B cell (primary cell): ENCODE measurements around the gene SH3GL3. TPM values are rescaled to one million over a fixed set of nuclear protein-coding genes. Genes with fewer than 3 reads are reported as not detected.

Experiments
- ATAC-seq: fragments of 200-7000 bp; cut with Tn5 transposase; one replicate; pipeline ENCODE4 v1.10.0; 2021; ENCODE audit warnings: low read depth, mild to moderate bottlenecking, moderate number of reproducible peaks, moderate library complexity
- CTCF ChIA-PET: fragments of 350-600 bp; sonication (Branson Sonifier 250); formaldehyde crosslinking; loops from one replicate; lab custom pipeline; 2021; ENCODE audit warnings: antibody characterized with exemption, inconsistent platforms; lab: Charles Lee
- POLR2A ChIA-PET: fragments of 350-600 bp; sonication (Branson Sonifier 250); formaldehyde crosslinking; loops from one replicate; lab custom pipeline; 2021; ENCODE audit warnings: antibody characterized with exemption; lab: Charles Lee
- DNase-seq: peaks from one replicate; pipeline ENCODE4 v3.0.0; 2013
- H2AFZ ChIP-seq: 2 replicates; pipeline ENCODE4 v1.6.1; 2012; ENCODE audit warnings: mild to moderate bottlenecking, low read depth, low read length; ENCODE audit not compliant: insufficient read depth, poor library complexity, severe bottlenecking
- H3K27ac ChIP-seq, 2 donors: 1 replicate in 1 of 2; 2 replicates in 1 of 2; pipeline ENCODE4 v1.5.1; 2012 to 2013; ENCODE audit warnings: low read length in 2 of 2, mild to moderate bottlenecking in 2 of 2, moderate library complexity in 1 of 2
- H3K27me3 ChIP-seq, 4 experiments: fragments of 200-600 bp in 1 of 4; sonication (generic) in 1 of 4; replicated peaks in 1 of 4; 1 replicate in 2 of 4; 2 replicates in 2 of 4; pipeline versions ENCODE4 v1.6.1 to v1.7.0; 2013 to 2016; ENCODE audit warnings: low read length in 3 of 4, mild to moderate bottlenecking in 2 of 4, mixed read lengths in 1 of 4, moderate library complexity in 1 of 4; ENCODE audit not compliant: insufficient read depth in 4 of 4, control insufficient read depth in 3 of 4; ENCODE audit errors: control extremely low read depth in 1 of 4
- H3K36me3 ChIP-seq, 2 experiments: replicated peaks in 1 of 2; 1 replicate in 1 of 2; 2 replicates in 1 of 2; pipeline versions ENCODE4 v1.6.1 to v1.7.1; 2013; ENCODE audit warnings: low read length in 1 of 2; ENCODE audit not compliant: insufficient read depth in 2 of 2, control insufficient read depth in 1 of 2; ENCODE audit errors: control extremely low read depth in 1 of 2, extremely low read depth in 1 of 2
- H3K4me1 ChIP-seq, 2 donors: fragments of 200-600 bp in 1 of 2; sonication (generic) in 1 of 2; 1 replicate in 1 of 2; 2 replicates in 1 of 2; pipeline versions ENCODE4 v1.5.1 to v1.6.1; 2013 to 2017; ENCODE audit warnings: low read length in 2 of 2; ENCODE audit not compliant: control insufficient read depth in 2 of 2, insufficient read depth in 2 of 2
- H3K4me2 ChIP-seq: replicated peaks from 2 replicates; pipeline ENCODE3; 2012; ENCODE audit warnings: mild to moderate bottlenecking, low read depth, low read length; ENCODE audit not compliant: poor library complexity, severe bottlenecking
- H3K4me3 ChIP-seq, 5 experiments: fragments of 200-600 bp in 1 of 5; sonication (generic) in 1 of 5; 1 replicate in 3 of 5; 2 replicates in 2 of 5; pipeline versions ENCODE4 v1.5.1 to v1.7.0; 2011 to 2016; ENCODE audit warnings: low read length in 4 of 5, mild to moderate bottlenecking in 4 of 5, low read depth in 2 of 5, control low read depth in 1 of 5, moderate library complexity in 1 of 5; ENCODE audit not compliant: insufficient read depth in 1 of 5; ENCODE audit errors: control extremely low read depth in 1 of 5, extremely low read depth in 1 of 5
- H3K79me2 ChIP-seq: fragments of 200-600 bp; sonication (generic); one replicate; pipeline ENCODE4 v1.6.0; 2016; ENCODE audit warnings: low read length; ENCODE audit not compliant: control insufficient read depth, insufficient read depth
- H3K9ac ChIP-seq: fragments of 200-600 bp; sonication (generic); 2 replicates; pipeline ENCODE4 v1.6.1; 2017; ENCODE audit warnings: mild to moderate bottlenecking, low read length, moderate library complexity
- H3K9me3 ChIP-seq, 3 donors: one replicate each; pipeline versions ENCODE4 v1.6.1 to v1.7.1; 2013; ENCODE audit warnings: low read length in 2 of 3; ENCODE audit not compliant: control insufficient read depth in 2 of 3, insufficient read depth in 1 of 3; ENCODE audit errors: control extremely low read depth in 1 of 3
- H4K20me1 ChIP-seq: 2 replicates; pipeline ENCODE4 v1.6.0; 2012; ENCODE audit warnings: mild to moderate bottlenecking, low read length; ENCODE audit not compliant: insufficient read depth, control insufficient read depth, poor library complexity, severe bottlenecking
- H3K27ac Mint-ChIP-seq: one replicate; pipeline ENCODE4 v1.8.0; 2021; ENCODE audit warnings: mixed read lengths
- H3K27me3 Mint-ChIP-seq: one replicate; pipeline ENCODE4 v1.8.0; 2021; ENCODE audit warnings: mixed read lengths
- H3K4me1 Mint-ChIP-seq: one replicate; pipeline ENCODE4 v1.8.0; 2021; ENCODE audit warnings: mixed read lengths
- H3K4me3 Mint-ChIP-seq: one replicate; pipeline ENCODE4 v1.8.0; 2021; ENCODE audit warnings: mixed read lengths
- H3K9me3 Mint-ChIP-seq: one replicate; pipeline ENCODE4 v1.8.0; 2022; ENCODE audit warnings: mixed read lengths; ENCODE audit not compliant: insufficient read depth
- EZH2 ChIP-seq: IDR thresholded peaks from 2 replicates; pipeline ENCODE4 v1.6.1; 2012; ENCODE audit warnings: borderline replicate concordance, low read depth, mild to moderate bottlenecking, moderate library complexity, low read length; ENCODE audit not compliant: insufficient read depth, poor library complexity, severe bottlenecking
- WGBS: methylation state at CpG from one replicate; pipeline ENCODE4 v1.1.5; 2013; ENCODE audit warnings: missing lambda C conversion rate; ENCODE audit not compliant: insufficient coverage; 5-methylcytosine and 5-hydroxymethylcytosine counted together
- intact Hi-C: fragments of 100-400 bp; cut with micrococcal nuclease; formaldehyde crosslinking; loops from one replicate; pipeline ENCODE4 v1.10.0; 2022
- polyA plus RNA-seq: library from polyadenylated mRNA; depleted of rRNA; stranded (reverse); fragments of >200 nt; gene quantifications from 2 replicates; pipeline ENCODE4 v1.2.3, GENCODE V29; 2012
- total RNA-seq, 2 donors: library from RNA; stranded (reverse); fragments of 120-200 nt in 1 of 2; gene quantifications; 1 replicate in 1 of 2; 2 replicates in 1 of 2; pipeline versions ENCODE4 v1.2.3 to v1.2.4, GENCODE V29; 2013 to 2022
- TF ChIP-seq, protein P1 (sequence below): fragments of 200-600 bp; IDR thresholded peaks from one replicate; pipeline ENCODE4 v1.8.0; 2022; ENCODE audit warnings: antibody characterized with exemption, mild to moderate bottlenecking

Gene SH3GL3
- total and polyA plus RNA-seq, 2 donors (not counting 1 experiment from before 2014, with no cell fraction given), result not detected

DNA sequence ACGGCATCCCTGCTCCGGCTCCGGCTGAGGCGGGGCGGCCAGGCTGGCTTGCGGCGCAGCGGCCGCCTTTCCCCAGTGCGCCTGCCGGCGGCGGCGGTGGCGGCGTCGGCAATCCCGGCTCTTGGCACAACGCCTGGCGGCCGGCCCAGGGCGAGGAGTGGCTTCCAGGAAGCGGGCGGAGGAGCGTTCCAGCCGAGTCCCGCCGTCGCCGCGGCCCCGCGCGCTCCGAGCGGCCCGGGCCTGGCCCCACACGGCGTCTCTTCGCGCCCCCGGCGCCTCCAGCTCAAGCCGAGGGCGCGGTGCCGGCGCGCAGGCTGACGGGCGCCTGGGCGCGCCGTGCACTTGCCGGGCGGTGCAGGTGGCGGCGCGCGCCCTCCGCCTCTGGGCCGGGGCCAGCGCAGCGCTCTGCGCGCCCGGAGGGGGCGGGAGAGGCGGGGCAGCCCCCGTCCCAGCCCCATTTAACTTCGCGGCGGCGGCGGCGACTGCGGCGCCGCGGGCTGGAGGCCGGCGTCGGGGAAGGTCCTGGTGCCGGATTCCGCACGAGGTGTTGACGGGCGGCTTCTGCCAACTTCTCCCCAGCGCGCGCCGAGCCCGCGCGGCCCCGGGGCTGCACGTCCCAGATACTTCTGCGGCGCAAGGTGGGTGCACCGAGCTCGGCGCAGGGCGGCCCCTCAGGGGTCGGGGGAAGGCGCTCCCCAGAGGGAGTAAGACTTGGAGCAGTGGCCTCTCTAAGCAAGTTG is 206.7 kb downstream of the SH3GL3 start, which contains the start of gene ADAMTSL3:
ADAMTSL3 (plus strand) TSS at position 485 of the 740 bp plus-strand sequence. CDS start 1,639 bp downstream, outside the sequence.
- H3K4me2 ChIP-seq, result no peak within 1 kb of the TSS
- POLR2A ChIA-PET, result no interaction called here
- WGBS, result 9% methylated on average over 105 of the region's 105 CpGs

More for the DNA sequence above, 206.7 kb downstream of the SH3GL3 start, which contains the start of gene ADAMTSL3:
- no peak within 1 kb of the TSS for H3K27ac Mint-ChIP-seq
- H3K9me3 ChIP-seq, result peaks cover 0 to 12% (median 0%) of the 10 kb centered on the region in 3 donors
- no peaks in the 10 kb centered on the region for H3K79me2 ChIP-seq
- no peak within 1 kb of the TSS for H3K27ac ChIP-seq
- no peak within 1 kb of the TSS for H3K4me3 Mint-ChIP-seq
- TF ChIP-seq EZH2, result no peak
- TF ChIP-seq, protein P1, sequence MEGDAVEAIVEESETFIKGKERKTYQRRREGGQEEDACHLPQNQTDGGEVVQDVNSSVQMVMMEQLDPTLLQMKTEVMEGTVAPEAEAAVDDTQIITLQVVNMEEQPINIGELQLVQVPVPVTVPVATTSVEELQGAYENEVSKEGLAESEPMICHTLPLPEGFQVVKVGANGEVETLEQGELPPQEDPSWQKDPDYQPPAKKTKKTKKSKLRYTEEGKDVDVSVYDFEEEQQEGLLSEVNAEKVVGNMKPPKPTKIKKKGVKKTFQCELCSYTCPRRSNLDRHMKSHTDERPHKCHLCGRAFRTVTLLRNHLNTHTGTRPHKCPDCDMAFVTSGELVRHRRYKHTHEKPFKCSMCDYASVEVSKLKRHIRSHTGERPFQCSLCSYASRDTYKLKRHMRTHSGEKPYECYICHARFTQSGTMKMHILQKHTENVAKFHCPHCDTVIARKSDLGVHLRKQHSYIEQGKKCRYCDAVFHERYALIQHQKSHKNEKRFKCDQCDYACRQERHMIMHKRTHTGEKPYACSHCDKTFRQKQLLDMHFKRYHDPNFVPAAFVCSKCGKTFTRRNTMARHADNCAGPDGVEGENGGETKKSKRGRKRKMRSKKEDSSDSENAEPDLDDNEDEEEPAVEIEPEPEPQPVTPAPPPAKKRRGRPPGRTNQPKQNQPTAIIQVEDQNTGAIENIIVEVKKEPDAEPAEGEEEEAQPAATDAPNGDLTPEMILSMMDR, result no peak
- peaks cover 39% of the 10 kb centered on the region for H3K27me3 Mint-ChIP-seq
- intact Hi-C loops, result no loop called here
- ATAC-seq (no peak), DNase-seq (no peak)
- no peaks in the 10 kb centered on the region for H3K9me3 Mint-ChIP-seq
- no peak within 1 kb of the TSS for H3K4me3 ChIP-seq
- H3K27me3 ChIP-seq, result peaks cover 0 to 40% (median 1%) of the 10 kb centered on the region in 4 experiments
- CTCF ChIA-PET, result no interaction called here
- no peaks in the 10 kb centered on the region for H3K4me1 ChIP-seq
- H3K9ac ChIP-seq, result no peak within 1 kb of the TSS
- H3K36me3 ChIP-seq, result no peaks in the 10 kb centered on the region
- H4K20me1 ChIP-seq, result no peaks in the 10 kb centered on the region
- no peaks in the 10 kb centered on the region for H3K4me1 Mint-ChIP-seq
- no peak within 1 kb of the TSS for H2AFZ ChIP-seq
